Amniotic stem cell (primary cell): ENCODE results near the gene SOX13.

Experiments used
- DNase-seq: peaks from one replicate; lab custom pipeline; 2025; lab: John Stamatoyannopoulos, UW

Gene SOX13

DNA sequence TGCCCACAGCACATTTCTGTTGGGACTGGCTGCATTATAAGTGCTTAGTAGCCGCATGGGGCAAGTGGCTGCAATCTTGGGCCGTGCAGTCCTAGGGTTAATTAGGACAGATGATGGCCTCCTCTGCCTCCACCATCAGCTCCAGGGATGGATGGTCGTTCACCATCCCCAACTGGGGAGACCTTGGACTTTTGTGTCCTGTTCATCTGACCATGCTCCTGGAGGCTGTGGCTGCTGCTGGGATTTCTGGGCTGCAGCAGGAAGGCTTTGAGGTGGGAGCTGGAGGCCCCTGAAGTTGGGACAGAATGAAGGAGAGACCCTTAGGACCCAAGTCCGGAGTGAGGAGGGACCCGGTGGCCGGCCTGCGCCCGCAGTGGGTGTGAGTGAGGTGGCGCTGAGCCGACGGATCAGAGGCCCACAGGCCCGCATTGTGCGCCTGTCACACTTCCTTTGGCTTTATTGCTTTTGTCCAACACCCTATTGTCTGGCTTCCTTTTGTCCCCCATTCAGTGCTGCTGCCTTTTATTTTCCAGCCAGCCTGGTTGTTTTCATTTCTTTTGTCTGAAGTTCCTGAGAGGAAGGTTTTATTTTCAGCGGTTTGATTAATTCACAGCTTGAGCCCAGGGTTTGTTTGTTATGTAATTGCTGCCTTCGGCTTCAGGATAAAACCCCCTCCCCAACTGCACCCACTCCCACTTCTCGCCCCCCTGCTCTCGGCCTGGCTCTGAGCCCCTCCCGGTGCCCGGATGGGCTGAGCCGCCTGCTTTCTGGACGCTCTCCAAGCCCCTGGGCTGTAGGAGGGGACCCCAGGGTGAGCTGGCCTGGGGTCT, 35.6 kb downstream of the SOX13 start:
- DNase-seq = no peak

- DNase-seq = no peak
These were observed 38.1 kb downstream of the SOX13 start for GRCh38 chr1:204110894-204111633.

DNA sequence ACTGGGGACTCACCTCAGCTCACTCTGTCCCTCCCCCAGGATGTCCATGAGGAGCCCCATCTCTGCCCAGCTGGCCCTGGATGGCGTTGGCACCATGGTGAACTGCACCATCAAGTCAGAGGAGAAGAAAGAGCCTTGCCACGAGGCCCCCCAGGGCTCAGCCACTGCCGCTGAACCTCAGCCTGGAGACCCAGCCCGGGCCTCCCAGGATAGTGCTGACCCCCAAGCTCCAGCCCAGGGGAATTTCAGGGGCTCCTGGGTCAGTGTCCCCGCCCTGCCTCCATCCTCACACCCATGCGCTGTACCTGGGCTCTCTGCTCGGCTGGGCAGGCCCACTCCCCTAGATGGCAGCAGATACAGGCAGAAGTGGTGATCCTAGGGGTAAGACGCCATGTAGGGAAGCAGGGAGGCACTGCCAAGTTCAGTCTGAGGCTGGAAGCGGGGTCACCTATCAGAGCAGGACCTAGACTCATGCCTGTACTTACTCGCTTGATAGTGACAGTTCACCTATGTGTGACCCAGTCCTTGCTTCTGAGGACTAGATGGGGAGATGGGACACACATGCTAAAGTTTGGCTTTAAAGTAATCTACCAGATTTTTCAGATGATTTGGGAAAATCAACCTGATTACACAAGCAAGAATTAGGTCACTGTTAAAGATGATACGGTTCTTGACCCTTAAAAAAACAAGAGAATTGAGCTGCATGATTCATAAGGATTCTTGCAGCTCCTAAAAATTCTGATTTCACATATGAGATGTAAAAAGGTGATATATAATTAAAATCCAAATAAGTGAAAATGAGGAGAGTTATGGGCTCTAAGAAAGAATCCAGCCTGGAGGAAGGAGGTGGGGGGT, 40.2 kb downstream of the SOX13 start:
- no peak for DNase-seq

- DNase-seq = no peak
These were observed 41.0 kb downstream of the SOX13 start for GRCh38 chr1:204113896-204114295.

- DNase-seq = no peak
These were observed 41.7 kb downstream of the SOX13 start for GRCh38 chr1:204114606-204115005.

- DNase-seq = no peak
These were observed 42.2 kb downstream of the SOX13 start for GRCh38 chr1:204115116-204115515.

DNA sequence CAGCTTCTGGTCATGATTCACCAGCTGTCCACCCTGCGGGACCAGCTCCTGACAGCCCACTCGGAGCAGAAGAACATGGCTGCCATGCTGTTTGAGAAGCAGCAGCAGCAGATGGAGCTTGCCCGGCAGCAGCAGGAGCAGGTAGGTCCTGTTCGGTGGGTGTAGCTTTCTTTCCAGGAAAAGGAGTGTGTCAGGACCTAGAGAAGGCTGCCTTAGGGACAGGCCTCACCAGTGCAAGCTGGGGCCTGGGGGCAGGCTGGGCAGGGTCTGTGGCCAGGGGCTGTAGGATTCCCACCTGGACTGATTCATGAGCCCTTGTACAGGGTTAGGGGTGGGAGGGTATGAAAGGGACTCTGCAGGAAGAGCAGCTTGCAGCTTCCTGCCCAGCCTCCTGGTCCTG, 43.6 kb downstream of the SOX13 start:
- no peak for DNase-seq

GRCh38 chr1:204121840-204122555, 49.1 kb downstream of the SOX13 start:
- DNase-seq = no peak

GRCh38 chr1:204123376-204123775, 50.5 kb downstream of the SOX13 start:
- no peak for DNase-seq

DNA sequence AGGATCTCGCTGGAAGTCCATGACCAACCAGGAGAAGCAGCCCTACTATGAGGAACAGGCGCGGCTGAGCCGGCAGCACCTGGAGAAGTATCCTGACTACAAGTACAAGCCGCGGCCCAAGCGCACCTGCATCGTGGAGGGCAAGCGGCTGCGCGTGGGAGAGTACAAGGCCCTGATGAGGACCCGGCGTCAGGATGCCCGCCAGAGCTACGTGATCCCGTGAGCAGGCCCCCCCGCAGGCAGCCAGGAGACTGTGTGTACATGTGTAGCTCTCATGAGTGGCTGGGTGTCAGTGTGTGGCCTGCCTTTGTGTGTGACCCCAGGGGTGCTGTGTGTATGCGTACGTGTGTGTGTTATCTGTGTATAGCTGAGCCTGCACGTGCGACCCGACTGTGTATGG, 51.7 kb downstream of the SOX13 start:
- DNase-seq = no peak

GRCh38 chr1:204125759-204126351, 52.9 kb downstream of the SOX13 start:
- no peak for DNase-seq

DNA sequence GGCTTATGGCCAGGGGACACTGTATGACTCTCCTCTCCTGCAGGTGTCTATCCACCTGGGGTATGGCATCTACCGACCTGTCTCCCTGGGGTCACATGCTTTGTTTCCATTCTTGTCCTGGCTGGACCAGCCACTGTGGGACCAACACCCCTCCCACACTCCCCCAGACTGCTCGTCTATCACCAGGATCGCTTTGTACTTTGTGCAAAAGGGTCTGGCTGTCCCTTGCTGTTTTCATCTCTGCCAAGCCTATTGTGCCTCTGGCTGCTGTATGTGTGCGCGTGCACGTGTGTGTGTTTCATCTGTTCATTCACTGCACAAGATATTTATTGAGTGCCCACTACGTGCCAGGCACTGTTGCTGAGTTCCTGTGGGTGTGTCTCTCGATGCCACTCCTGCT, 53.5 kb downstream of the SOX13 start:
- no peak for DNase-seq

- DNase-seq = no peak
These were observed 54.0 kb downstream of the SOX13 start for GRCh38 chr1:204126956-204127355.

DNA sequence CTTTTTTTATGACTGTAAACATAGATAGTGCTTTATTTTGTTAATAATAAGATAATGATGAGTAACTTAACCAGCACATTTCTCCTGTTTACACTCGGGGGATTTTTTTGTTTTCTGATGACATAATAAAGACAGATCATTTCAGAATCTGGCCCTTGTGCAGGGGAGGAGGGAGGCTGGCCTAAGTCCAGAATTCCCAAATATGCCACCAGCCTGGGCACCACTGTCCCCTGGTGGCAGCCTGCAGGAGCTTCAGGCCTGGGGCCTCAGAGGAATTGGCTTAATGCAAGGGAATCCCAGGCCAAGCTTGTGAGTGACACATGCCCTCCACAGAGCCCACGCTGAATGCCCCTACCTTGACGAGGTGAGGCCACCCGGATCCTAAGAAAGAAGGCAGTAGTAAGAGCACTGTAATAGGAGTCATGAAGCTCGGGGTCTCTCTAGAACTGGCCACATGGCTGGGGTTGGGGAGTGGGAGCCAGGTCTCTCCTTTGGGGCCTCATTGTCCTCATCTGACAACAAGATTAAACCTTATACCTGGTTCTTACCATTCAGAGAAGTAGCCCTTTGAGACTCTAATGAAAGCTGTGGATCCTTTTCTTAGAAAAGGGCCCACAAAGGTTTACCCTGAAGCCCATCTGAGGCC, 54.8 kb downstream of the SOX13 start:
- peak; percentile 31 for DNase-seq

DNA sequence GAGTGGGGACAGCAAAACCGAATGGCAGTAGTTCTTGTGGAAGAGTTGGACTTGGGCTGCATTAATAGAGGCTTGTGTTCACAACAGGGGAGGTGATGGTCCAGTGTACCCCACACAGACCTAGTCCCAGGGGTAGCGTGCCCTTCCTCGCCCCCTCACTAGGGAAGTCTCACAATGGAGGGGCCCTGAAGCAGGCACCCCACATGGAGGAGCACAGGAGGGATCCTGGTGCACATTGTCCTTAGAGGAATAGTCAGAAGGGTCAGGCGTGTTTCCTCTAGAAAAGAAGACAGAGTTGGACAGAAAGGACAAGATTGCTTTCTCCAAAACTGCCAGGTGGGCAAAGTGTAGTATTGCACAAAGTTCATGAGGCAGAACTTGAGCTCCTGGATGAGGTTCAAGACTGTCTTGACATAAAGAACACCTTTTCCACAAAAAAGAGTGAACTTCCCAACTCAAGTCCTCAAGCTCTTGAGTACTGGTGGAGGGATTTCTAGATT, 55.6 kb downstream of the SOX13 start:
- no peak for DNase-seq

GRCh38 chr1:204128964-204129896, 56.3 kb downstream of the SOX13 start:
- DNase-seq = peak; percentile 44

GRCh38 chr1:204130178-204130577, 57.3 kb downstream of the SOX13 start:
- no peak for DNase-seq

DNA sequence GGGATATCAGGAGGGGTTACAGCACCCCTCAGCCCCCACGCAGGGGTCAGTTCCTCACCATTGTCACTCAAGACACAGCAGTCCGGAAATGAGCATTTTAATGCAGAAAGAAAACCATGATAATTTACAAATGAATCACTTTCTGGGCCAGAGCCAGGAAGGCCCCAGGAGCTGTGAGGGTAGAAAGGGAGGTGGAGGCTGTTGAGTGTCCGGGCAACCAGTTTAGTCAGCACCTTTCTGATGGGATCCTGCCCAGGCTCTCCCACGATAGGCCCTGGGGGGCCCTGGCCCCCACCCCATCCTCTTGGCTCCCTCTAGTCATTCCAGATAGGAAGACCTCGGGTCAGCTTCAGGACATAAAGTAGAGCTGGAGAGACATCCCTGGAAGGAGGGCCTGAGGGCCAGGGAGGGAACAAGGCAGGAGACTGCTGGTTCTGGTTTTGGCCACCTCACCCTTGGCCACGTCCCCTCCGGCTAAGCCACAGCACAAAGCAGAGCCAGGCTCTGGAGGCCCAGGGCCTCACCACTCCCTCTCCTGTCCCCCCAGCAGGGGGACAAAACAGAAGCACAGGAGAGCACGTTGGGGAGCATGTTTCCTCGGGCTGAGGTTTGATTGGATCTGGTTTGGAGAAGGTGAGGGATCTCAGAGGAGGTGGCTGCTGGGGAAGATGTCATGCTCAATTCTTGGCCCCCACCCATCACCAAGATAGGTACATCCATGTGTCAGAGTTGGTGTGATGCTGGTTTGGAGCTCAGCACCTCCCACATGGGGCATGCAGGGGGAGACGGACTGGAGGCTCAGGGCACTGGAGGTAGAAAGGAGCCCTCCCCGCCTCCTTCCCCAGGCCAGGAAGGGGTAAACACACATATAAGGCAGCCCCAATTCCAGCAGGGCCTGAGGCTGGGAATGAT, 58.3 kb downstream of the SOX13 start:
- DNase-seq = peak; percentile 83
